ENCODE measurements around the gene ABCD3.

DNA sequence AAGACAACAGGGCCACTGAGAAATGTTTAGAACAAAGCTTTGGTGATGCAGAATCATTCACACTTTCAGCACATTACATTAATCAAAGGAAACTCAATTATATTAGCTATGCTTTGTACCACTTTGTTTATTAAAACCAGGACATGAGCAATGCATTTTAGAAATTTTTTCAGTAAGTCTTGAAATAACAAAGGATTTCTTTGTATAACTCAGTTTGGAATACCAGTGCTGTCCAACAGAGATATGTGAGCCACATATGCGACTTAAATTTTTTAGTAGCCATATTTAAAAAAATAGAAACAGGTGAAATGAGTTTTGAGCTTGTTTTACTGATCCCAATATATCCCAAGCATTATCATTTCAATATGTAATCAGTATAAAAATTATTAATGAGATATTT is 142.1 kb downstream of the ABCD3 start:
- peak in 1 of 3 donors; percentile 41 for TF ChIP-seq CTCF (IDR thresholded peaks at IDR 0.05)
- TF ChIP-seq POLR2A (IDR thresholded peaks at IDR 0.05) = no peak

Measured in breast epithelium (tissue), 3 donors.